K562 (cell line): ENCODE results near the gene DCAF4. TPM values are rescaled to one million over a fixed set of nuclear protein-coding genes. Genes with fewer than 3 reads are reported as not detected.

Source experiments
- ATAC-seq: fragments of 200-7000 bp; cut with Tn5 transposase; 3 replicates; pipeline ENCODE4 v1.9.1; 2020; ENCODE audit warnings: moderate library complexity
- BruUV-seq: library from RNA; stranded (reverse); fragments of 400-500 nt; replicated peaks from 2 replicates; lab custom pipeline; 2021; lab: Mats Ljungman, UMichigan
- CTCF ChIA-PET: fragments of 300-600 bp; formaldehyde crosslinking; extraction: SDS; loops from one replicate; lab custom pipeline; 2021; ENCODE audit warnings: low intra/inter-chr PET ratio; lab: Yijun Ruan, JAX
- POLR2A ChIA-PET: fragments of 300-600, 350-650 bp; sonication (Branson Sonifier 250); formaldehyde crosslinking; extraction: SDS; loops from one replicate; lab custom pipeline; 2021; ENCODE audit warnings: antibody characterized with exemption, inconsistent platforms; lab: Yijun Ruan, JAX
- DNase-seq, 4 experiments: peaks; one replicate each; pipeline versions ENCODE4 v3.0.0 to v3.0.0-alpha.2; 2011 to 2018; ENCODE audit warnings: low spot score in 3 of 4, mixed read lengths in 3 of 4; ENCODE audit errors: extremely low read depth in 1 of 4
- FAIRE-seq: peaks from 2 replicates; lab custom pipeline; 2011; peaks lifted over from hg19 to GRCh38; lab: Jason Lieb, UNC
- H2AFZ ChIP-seq: 2 replicates; pipeline ENCODE4 v1.6.0; 2011; ENCODE audit warnings: low read depth, low read length, control low read depth, inconsistent platforms
- H3K27ac ChIP-seq: fragments of 200-600 bp; 3 replicates; pipeline ENCODE4 v1.8.0; 2011; ENCODE audit warnings: low read depth, mild to moderate bottlenecking, control low read depth, inconsistent platforms, low read length, moderate library complexity, mixed read lengths; ENCODE audit errors: extremely low read depth
- H3K27me3 ChIP-seq, 2 experiments: fragments of 300-600 bp in 1 of 2; 2 replicates in 1 of 2; 3 replicates in 1 of 2; pipeline versions ENCODE4 v1.6.0 to v1.8.0; 2011; ENCODE audit warnings: inconsistent platforms in 2 of 2, low read length in 2 of 2, mild to moderate bottlenecking in 1 of 2, mixed read lengths in 1 of 2, moderate library complexity in 1 of 2; ENCODE audit not compliant: control insufficient read depth in 2 of 2, insufficient read depth in 2 of 2
- H3K36me3 ChIP-seq: fragments of 300-600 bp; 3 replicates; pipeline ENCODE4 v1.8.0; 2011; ENCODE audit warnings: mild to moderate bottlenecking, low read length, inconsistent platforms; ENCODE audit not compliant: control insufficient read depth, insufficient read depth
- H3K4me1 ChIP-seq, 2 experiments: fragments of 200-600 bp in 1 of 2; replicated peaks in 1 of 2; 2 replicates in 1 of 2; 3 replicates in 1 of 2; pipeline versions ENCODE4 v1.5.1 to v1.8.0; 2011; ENCODE audit warnings: inconsistent platforms in 2 of 2, low read length in 2 of 2, mild to moderate bottlenecking in 1 of 2, mixed read lengths in 1 of 2, moderate library complexity in 1 of 2; ENCODE audit not compliant: control insufficient read depth in 2 of 2, insufficient read depth in 2 of 2
- H3K4me2 ChIP-seq: 2 replicates; pipeline ENCODE4 v1.6.1; 2011; ENCODE audit warnings: low read length, control low read depth, inconsistent platforms, mixed read lengths; ENCODE audit not compliant: insufficient read depth
- H3K4me3 ChIP-seq: fragments of 200-600 bp; sonication (generic), shearing (Covaris generic); 2 replicates; pipeline ENCODE4 v1.5.1; 2016; ENCODE audit warnings: control low read depth, inconsistent platforms
- H3K79me2 ChIP-seq: fragments of 200-600 bp; 3 replicates; pipeline ENCODE4 v1.8.0; 2011; ENCODE audit warnings: low read length, inconsistent platforms; ENCODE audit not compliant: control insufficient read depth, insufficient read depth
- H3K9ac ChIP-seq, 2 experiments: 2 replicates each; pipeline versions ENCODE4 v1.6.0 to v1.6.1; 2011; ENCODE audit warnings: low read depth in 2 of 2, low read length in 2 of 2, control low read depth in 1 of 2, inconsistent platforms in 1 of 2, mild to moderate bottlenecking in 1 of 2, mixed read lengths in 1 of 2; ENCODE audit not compliant: insufficient read depth in 1 of 2
- H3K9me1 ChIP-seq: one replicate; pipeline ENCODE4 v1.6.0; 2011; ENCODE audit warnings: inconsistent platforms, mild to moderate bottlenecking, low read length, moderate library complexity; ENCODE audit not compliant: control insufficient read depth, insufficient read depth
- H3K9me3 ChIP-seq: replicated peaks from 2 replicates; pipeline ENCODE4 v1.5.1; 2011; ENCODE audit warnings: low read depth, low read length, inconsistent platforms; ENCODE audit not compliant: control insufficient read depth, insufficient read depth
- H4K20me1 ChIP-seq: replicated peaks from 2 replicates; pipeline ENCODE4 v1.6.1; 2011; ENCODE audit warnings: low read length, inconsistent platforms, mixed read lengths; ENCODE audit not compliant: control insufficient read depth, insufficient read depth
- ARHGAP35 ChIP-seq: fragments of 450-650 bp; IDR thresholded peaks from 2 replicates; pipeline ENCODE4 v1.6.1; 2018; ENCODE audit not compliant: partially characterized antibody
- CCAR2 ChIP-seq: fragments of 200-400 bp; formaldehyde crosslinking; IDR thresholded peaks from 2 replicates; pipeline ENCODE4 v1.6.1; 2017; ENCODE audit warnings: mild to moderate bottlenecking, low read depth, low read length
- CEBPG ChIP-seq, 3 experiments: fragments of 200-800 bp in 1 of 3; sonication (Bioruptor generic) in 1 of 3; sonication (generic) in 1 of 3; formaldehyde crosslinking in 1 of 3; IDR thresholded peaks in 2 of 3; conservative IDR thresholded peaks in 1 of 3; 2 replicates each; pipeline versions ENCODE4 v1.6.1 to v1.8.0; 2016 to 2022; ENCODE audit warnings: missing compliant biosample characterization in 2 of 3, missing genetic modification characterization in 2 of 3, mild to moderate bottlenecking in 1 of 3, missing genetic modification reagents in 1 of 3
- FOXA1 ChIP-seq: fragments of 450-650 bp; IDR thresholded peaks from 2 replicates; pipeline ENCODE4 v1.6.1; 2016; ENCODE audit warnings: mild to moderate bottlenecking, borderline replicate concordance
- KDM1A ChIP-seq, 2 experiments: fragments of 450-650 bp; IDR thresholded peaks; 2 replicates each; pipeline ENCODE4 v1.6.1; 2016; ENCODE audit warnings: mild to moderate bottlenecking in 2 of 2
- KLF13 ChIP-seq: fragments of 450-650 bp; IDR thresholded peaks from 2 replicates; pipeline ENCODE4 v1.6.1; 2016; ENCODE audit warnings: missing genetic modification characterization, low read depth, mild to moderate bottlenecking, missing compliant biosample characterization, moderate library complexity, borderline replicate concordance
- PHF21A ChIP-seq: fragments of 450-650 bp; IDR thresholded peaks from 2 replicates; pipeline ENCODE4 v1.6.1; 2017; ENCODE audit warnings: low read depth, borderline replicate concordance
- SAFB2 ChIP-seq: fragments of 200-400 bp; formaldehyde crosslinking; IDR thresholded peaks from 2 replicates; pipeline ENCODE4 v1.6.1; 2018; ENCODE audit warnings: borderline replicate concordance, low read length, low read depth, moderate library complexity; ENCODE audit not compliant: severe bottlenecking
- TAL1 ChIP-seq: fragments of 450-650 bp; IDR thresholded peaks from 2 replicates; pipeline ENCODE4 v1.6.1; 2016; ENCODE audit warnings: mild to moderate bottlenecking
- ZNF445 ChIP-seq: fragments of 250-450 bp; sonication (Bioruptor Pico); IDR thresholded peaks from 2 replicates; pipeline ENCODE4 v1.4.0; 2020; ENCODE audit warnings: low read depth, mild to moderate bottlenecking, moderate library complexity
- ZNF551 ChIP-seq: fragments of 250-450 bp; sonication (Bioruptor Pico); IDR thresholded peaks from 2 replicates; pipeline ENCODE4 v1.5.0; 2021; ENCODE audit warnings: mild to moderate bottlenecking, moderate library complexity
- WGBS: fragments of 100-300 bp; shearing (Covaris generic); methylation state at CpG from one replicate; pipeline ENCODE4 v1.1.6; 2016; ENCODE audit warnings: low coverage, mixed read lengths; ENCODE audit not compliant: insufficient coverage; ENCODE audit errors: missing lambda C conversion rate; 5-methylcytosine and 5-hydroxymethylcytosine counted together
- in situ Hi-C: fragments of 300-500 bp; cut with MboI; formaldehyde crosslinking; loops from 4 replicates; pipeline ENCODE4 v1.15.0; 2018; ENCODE audit warnings: inconsistent platforms, mixed read lengths
- intact Hi-C: fragments of 100-400 bp; cut with micrococcal nuclease; formaldehyde crosslinking; loops from 2 replicates; pipeline ENCODE4 v1.14.2; 2022
- polyA plus RNA-seq, 8 experiments: library from polyadenylated mRNA; depleted of rRNA in 4 of 8; stranded (reverse) in 5 of 8; unstranded in 3 of 8; fragments of >200 nt; fragmentation: Nextera tagmentation in 2 of 8; fragmentation: Illumina TruSeq in 1 of 8; extraction: Ambion mirVana in 2 of 8; extraction: Trizol in 1 of 8; gene quantifications; 2 replicates each; pipeline versions ENCODE4 v1.2.1 to v1.2.3, GENCODE V29; 2011 to 2014; ENCODE audit warnings: inconsistent platforms in 1 of 8, missing spikeins in 1 of 8
- total RNA-seq, 7 experiments: library from RNA; depleted of rRNA in 6 of 7; stranded (reverse); fragments of >200 nt in 6 of 7; fragmentation: Illumina TruSeq in 2 of 7; extraction: Trizol in 2 of 7; gene quantifications; 2 replicates each; pipeline versions ENCODE4 v1.2.1 to v1.2.3, GENCODE V29; 2011 to 2021; ENCODE audit warnings: low replicate concordance in 1 of 7
- TF ChIP-seq, protein P1 (sequence below): sonication (generic); formaldehyde crosslinking; IDR thresholded peaks from 2 replicates; pipeline ENCODE4 v1.8.0; 2023; ENCODE audit warnings: missing genetic modification reagents, mild to moderate bottlenecking, borderline replicate concordance
- TF ChIP-seq, protein P2 (sequence below): sonication (generic); formaldehyde crosslinking; IDR thresholded peaks from 2 replicates; pipeline ENCODE4 v1.8.1; 2023; ENCODE audit warnings: mild to moderate bottlenecking, missing genetic modification reagents
- TF ChIP-seq, protein P3 (sequence below), 3 experiments: IDR thresholded peaks in 2 of 3; conservative IDR thresholded peaks in 1 of 3; 2 replicates each; pipeline ENCODE4 v1.5.1; 2011 to 2012; ENCODE audit warnings: low read length in 3 of 3, mild to moderate bottlenecking in 3 of 3, control low read depth in 2 of 3, improper control_type of control experiment in 1 of 3, inconsistent platforms in 1 of 3, low read depth in 1 of 3, mixed read lengths in 1 of 3, moderate library complexity in 1 of 3; ENCODE audit not compliant: insufficient read depth in 2 of 3

Gene DCAF4
- total and polyA plus RNA-seq, 9 of the 15 experiments (the other 6 are each of a cell fraction or from before 2014, with no cell fraction given), result 2.7 to 49.2 (median 22.9) TPM

DNA sequence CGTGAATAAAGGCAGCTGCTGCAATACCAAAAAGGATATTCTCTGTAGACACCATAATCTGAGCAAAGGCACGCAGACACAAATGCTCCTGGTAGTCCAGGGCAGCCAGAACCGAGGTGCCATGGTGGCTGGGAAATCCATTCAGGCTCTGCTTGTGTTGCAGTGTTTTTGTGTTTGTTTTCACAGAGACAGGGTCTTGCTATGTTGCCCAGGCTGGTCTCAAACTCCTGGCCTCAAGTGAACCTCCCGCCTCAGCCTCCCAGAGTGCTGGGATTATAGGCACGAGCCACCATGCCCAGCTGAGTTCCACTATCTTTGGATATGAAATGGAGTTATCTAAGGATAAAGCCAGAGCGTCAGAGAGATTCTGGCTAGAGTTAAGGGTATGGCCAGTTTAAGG is 39.8 kb downstream of the DCAF4 start:
- DNase-seq, result no peak
- H3K9me1 ChIP-seq, result no peaks in the 10 kb centered on the region
- WGBS, result 59% methylated on average over 5 of the region's 6 CpGs
- TF ChIP-seq KLF13 (tag), result no peak
- TF ChIP-seq, protein P1, sequence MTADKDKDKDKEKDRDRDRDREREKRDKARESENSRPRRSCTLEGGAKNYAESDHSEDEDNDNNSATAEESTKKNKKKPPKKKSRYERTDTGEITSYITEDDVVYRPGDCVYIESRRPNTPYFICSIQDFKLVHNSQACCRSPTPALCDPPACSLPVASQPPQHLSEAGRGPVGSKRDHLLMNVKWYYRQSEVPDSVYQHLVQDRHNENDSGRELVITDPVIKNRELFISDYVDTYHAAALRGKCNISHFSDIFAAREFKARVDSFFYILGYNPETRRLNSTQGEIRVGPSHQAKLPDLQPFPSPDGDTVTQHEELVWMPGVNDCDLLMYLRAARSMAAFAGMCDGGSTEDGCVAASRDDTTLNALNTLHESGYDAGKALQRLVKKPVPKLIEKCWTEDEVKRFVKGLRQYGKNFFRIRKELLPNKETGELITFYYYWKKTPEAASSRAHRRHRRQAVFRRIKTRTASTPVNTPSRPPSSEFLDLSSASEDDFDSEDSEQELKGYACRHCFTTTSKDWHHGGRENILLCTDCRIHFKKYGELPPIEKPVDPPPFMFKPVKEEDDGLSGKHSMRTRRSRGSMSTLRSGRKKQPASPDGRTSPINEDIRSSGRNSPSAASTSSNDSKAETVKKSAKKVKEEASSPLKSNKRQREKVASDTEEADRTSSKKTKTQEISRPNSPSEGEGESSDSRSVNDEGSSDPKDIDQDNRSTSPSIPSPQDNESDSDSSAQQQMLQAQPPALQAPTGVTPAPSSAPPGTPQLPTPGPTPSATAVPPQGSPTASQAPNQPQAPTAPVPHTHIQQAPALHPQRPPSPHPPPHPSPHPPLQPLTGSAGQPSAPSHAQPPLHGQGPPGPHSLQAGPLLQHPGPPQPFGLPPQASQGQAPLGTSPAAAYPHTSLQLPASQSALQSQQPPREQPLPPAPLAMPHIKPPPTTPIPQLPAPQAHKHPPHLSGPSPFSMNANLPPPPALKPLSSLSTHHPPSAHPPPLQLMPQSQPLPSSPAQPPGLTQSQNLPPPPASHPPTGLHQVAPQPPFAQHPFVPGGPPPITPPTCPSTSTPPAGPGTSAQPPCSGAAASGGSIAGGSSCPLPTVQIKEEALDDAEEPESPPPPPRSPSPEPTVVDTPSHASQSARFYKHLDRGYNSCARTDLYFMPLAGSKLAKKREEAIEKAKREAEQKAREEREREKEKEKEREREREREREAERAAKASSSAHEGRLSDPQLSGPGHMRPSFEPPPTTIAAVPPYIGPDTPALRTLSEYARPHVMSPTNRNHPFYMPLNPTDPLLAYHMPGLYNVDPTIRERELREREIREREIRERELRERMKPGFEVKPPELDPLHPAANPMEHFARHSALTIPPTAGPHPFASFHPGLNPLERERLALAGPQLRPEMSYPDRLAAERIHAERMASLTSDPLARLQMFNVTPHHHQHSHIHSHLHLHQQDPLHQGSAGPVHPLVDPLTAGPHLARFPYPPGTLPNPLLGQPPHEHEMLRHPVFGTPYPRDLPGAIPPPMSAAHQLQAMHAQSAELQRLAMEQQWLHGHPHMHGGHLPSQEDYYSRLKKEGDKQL, result no peak
- no peak for TF ChIP-seq ARHGAP35
- no peak for TF ChIP-seq CEBPG (CRISPR knock-in tag; IDR thresholded peaks at IDR 0.05)
- TF ChIP-seq CEBPG (tag; conservative IDR thresholded peaks at IDR 0.05 in 1 of 2, IDR thresholded peaks at IDR 0.05 in 1 of 2), result no peak
- no peak for TF ChIP-seq CCAR2
- TF ChIP-seq ZNF551 (CRISPR knock-in tag), result no peak
- no peak for TF ChIP-seq KDM1A (IDR thresholded peaks at IDR 0.05)
- TF ChIP-seq SAFB2, result no peak
- TF ChIP-seq, protein P2, sequence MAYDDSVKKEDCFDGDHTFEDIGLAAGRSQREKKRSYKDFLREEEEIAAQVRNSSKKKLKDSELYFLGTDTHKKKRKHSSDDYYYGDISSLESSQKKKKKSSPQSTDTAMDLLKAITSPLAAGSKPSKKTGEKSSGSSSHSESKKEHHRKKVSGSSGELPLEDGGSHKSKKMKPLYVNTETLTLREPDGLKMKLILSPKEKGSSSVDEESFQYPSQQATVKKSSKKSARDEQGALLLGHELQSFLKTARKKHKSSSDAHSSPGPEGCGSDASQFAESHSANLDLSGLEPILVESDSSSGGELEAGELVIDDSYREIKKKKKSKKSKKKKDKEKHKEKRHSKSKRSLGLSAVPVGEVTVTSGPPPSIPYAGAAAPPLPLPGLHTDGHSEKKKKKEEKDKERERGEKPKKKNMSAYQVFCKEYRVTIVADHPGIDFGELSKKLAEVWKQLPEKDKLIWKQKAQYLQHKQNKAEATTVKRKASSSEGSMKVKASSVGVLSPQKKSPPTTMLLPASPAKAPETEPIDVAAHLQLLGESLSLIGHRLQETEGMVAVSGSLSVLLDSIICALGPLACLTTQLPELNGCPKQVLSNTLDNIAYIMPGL, result no peak
- no peak for TF ChIP-seq ZNF445
- TF ChIP-seq, protein P3, sequence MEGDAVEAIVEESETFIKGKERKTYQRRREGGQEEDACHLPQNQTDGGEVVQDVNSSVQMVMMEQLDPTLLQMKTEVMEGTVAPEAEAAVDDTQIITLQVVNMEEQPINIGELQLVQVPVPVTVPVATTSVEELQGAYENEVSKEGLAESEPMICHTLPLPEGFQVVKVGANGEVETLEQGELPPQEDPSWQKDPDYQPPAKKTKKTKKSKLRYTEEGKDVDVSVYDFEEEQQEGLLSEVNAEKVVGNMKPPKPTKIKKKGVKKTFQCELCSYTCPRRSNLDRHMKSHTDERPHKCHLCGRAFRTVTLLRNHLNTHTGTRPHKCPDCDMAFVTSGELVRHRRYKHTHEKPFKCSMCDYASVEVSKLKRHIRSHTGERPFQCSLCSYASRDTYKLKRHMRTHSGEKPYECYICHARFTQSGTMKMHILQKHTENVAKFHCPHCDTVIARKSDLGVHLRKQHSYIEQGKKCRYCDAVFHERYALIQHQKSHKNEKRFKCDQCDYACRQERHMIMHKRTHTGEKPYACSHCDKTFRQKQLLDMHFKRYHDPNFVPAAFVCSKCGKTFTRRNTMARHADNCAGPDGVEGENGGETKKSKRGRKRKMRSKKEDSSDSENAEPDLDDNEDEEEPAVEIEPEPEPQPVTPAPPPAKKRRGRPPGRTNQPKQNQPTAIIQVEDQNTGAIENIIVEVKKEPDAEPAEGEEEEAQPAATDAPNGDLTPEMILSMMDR (IDR thresholded peaks at IDR 0.05 in 2 of 3, conservative IDR thresholded peaks at IDR 0.05 in 1 of 3; ENCODE audit: insufficient read depth in 2 of 3, low read depth in 1 of 3, low read length in 3 of 3), result no peak
- TF ChIP-seq TAL1, result no peak
- TF ChIP-seq FOXA1, result no peak
- no peak for TF ChIP-seq PHF21A

More for the DNA sequence above, 39.8 kb downstream of the DCAF4 start:
- ChIA-PET POLR2A (no interaction called here), CTCF (no interaction called here)
- no peak overlapping the region for H3K4me2 ChIP-seq
- H2AFZ ChIP-seq, result no peak overlapping the region
- no peak overlapping the region for H3K27ac ChIP-seq
- H3K9me3 ChIP-seq, result no peaks in the 10 kb centered on the region
- H3K27me3 ChIP-seq, result no peaks in the 10 kb centered on the region
- H3K79me2 ChIP-seq, result no peaks in the 10 kb centered on the region
- H3K4me1 ChIP-seq, result no peaks in the 10 kb centered on the region; a peak in 2 of 5 replicates
- no peak overlapping the region for H3K9ac ChIP-seq
- peaks cover 8% of the 10 kb centered on the region; the same call in 1 of the 3 replicates for H3K36me3 ChIP-seq
- FAIRE-seq (no peak), ATAC-seq (no peak)
- no peak overlapping the region for H3K4me3 ChIP-seq
- no TSS peak for BruUV-seq
- no peaks in the 10 kb centered on the region for H4K20me1 ChIP-seq
- intact Hi-C loops (no loop called here), in situ Hi-C loops (no loop called here)
